HL-60/S4 treated with retinoic acid at 250 ng/mL for 4 days and 3 days (cell line): ENCODE measurements around the gene CDK14.

Experiments
- in situ Hi-C: fragments of 300-500 bp; cut with MboI; formaldehyde crosslinking; loops from 2 replicates; pipeline ENCODE4 v1.7.0; 2022; ENCODE audit warnings: low sequenced_read_pairs

The CDK14 gene

GRCh38 chr7:91239772-91240171 is 643.7 kb downstream of the CDK14 start:
- in situ Hi-C loops, result no loop called here

GRCh38 chr7:91240376-91240941 is 644.3 kb downstream of the CDK14 start:
- in situ Hi-C loops, result no loop called here

DNA sequence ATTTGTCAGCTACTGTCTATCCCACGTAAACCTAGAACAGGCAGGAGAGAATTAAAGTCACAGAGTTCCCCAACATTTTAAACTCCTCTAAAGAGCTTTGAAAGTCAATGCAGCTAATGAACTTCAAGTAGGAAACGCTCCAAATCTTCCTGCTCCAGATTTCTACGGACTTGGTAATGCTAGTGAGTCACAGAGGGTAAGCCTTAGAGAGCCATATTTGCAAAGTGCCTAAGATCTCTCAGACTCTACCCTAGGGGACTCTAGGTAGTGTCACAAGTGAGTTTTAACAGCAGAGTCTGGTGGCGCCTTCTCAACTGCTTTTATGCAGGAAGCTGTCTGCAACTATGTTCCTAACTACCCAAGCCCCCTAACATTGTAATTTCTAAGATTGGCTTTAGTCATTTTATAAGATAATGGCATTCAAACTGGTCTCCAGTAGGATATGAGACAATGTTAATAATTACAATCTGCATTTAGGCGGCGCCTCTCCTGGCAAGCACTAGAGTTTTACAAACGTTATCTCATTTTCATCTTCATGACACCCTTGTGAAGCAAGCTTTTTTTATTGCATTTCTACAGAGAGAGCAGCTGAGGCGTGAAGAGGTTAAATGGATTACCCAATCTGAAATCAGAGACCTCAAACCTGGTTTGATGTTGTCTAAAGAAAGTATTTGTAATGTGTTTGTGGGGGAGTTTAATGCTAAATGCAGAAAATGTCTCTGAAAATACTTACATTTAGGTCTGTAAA is 646.1 kb downstream of the CDK14 start:
- in situ Hi-C loops, result no loop called here

DNA sequence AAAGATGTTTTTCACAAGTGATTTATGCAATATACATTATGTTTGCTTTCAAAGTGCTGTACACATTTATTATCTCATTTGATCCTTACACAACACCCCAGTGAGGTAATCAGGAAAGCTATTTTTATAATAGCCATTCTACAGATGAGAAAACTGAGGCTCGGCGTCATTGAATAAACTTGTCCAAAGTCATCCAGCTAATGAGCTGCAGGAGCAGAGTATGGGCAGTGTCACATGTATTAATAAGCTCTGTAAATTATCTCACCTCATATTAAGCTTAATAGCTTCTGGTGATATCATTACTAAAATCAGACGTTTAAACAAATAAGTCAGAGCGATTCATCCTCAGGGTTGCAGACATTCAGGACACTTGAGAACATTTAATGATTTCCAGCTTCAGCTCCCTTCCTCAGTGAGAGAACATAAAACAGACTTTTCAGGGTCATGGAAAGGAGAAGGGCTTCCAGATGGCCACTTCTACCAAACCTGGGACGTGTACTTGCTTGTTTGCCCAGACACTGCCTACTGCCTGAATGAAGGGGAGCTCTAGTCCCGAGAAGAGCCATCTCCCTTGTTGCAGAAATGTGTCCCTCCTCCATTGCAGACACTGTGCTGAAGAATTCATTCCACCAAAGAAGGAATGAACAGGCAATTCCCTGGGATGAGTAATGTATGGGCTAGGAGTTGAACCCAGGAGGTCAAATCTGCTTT is 647.6 kb downstream of the CDK14 start:
- in situ Hi-C loops, result no loop called here

DNA sequence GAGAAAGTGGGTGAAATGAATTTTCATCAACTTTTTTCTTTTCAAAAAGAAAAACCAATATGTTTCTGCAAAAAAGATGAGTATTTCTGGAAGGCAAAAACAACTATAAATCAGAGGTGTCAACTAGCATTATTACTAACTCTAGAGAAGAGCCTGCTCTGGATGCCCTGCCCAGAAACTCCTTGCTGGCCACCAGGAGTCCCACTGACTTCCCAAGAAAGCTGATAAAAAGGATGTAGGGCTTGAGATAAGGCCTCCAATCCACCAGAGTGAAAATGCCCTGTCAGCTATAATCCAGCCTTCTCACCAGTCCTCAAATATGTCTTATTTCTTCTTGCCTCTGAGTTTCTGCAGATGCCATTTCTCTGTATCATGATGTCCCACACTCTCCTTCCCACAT is 651.4 kb downstream of the CDK14 start:
- in situ Hi-C loops, result no loop called here

- in situ Hi-C loops, result no loop called here
Measured at GRCh38 chr7:91248996-91249395, 652.9 kb downstream of the CDK14 start.

GRCh38 chr7:91249506-91250233 is 653.5 kb downstream of the CDK14 start:
- in situ Hi-C loops, result no loop called here

- in situ Hi-C loops, result no loop called here
Measured at GRCh38 chr7:91250706-91251105, 654.6 kb downstream of the CDK14 start.

GRCh38 chr7:91251877-91252276 is 655.8 kb downstream of the CDK14 start:
- in situ Hi-C loops, result no loop called here
